HEK293T (cell line): ENCODE measurements around the gene SUPT16H.

Experiments used
- CTCF ChIA-PET: fragments of 350-600 bp; formaldehyde crosslinking; extraction: SDS; loops from one replicate; lab custom pipeline; 2021; ENCODE audit warnings: antibody characterized with exemption, inconsistent platforms; lab: Yijun Ruan, JAX
- POLR2A ChIA-PET: fragments of 350-600 bp; formaldehyde crosslinking; extraction: SDS; loops from one replicate; lab custom pipeline; 2020; ENCODE audit warnings: antibody characterized with exemption, inconsistent platforms; lab: Yijun Ruan, JAX
- DNase-seq: peaks from one replicate; pipeline ENCODE4 v3.0.0; 2012; ENCODE audit warnings: mixed read lengths; ENCODE audit errors: extremely low spot score
- ARNT ChIP-seq: fragments of 450-650 bp; IDR thresholded peaks from 2 replicates; pipeline ENCODE4 v1.6.1; 2017; ENCODE audit warnings: mild to moderate bottlenecking
- CTBP1 ChIP-seq: fragments of 450-650 bp; IDR thresholded peaks from 2 replicates; pipeline ENCODE4 v1.6.1; 2016; ENCODE audit warnings: borderline replicate concordance
- L3MBTL2 ChIP-seq: fragments of 450-650 bp; conservative IDR thresholded peaks from 2 replicates; pipeline ENCODE4 v1.6.1; 2016; ENCODE audit warnings: mild to moderate bottlenecking
- TF ChIP-seq, protein P1 (sequence below): fragments of 450-650 bp; IDR thresholded peaks from 2 replicates; pipeline ENCODE4 v1.6.1; 2016

The SUPT16H gene

GRCh38 chr14:21302013-21302835 is 81.6 kb downstream of the SUPT16H start:
- TF ChIP-seq L3MBTL2 (no peak), ARNT (no peak), CTBP1 (no peak)
- TF ChIP-seq, protein P1, sequence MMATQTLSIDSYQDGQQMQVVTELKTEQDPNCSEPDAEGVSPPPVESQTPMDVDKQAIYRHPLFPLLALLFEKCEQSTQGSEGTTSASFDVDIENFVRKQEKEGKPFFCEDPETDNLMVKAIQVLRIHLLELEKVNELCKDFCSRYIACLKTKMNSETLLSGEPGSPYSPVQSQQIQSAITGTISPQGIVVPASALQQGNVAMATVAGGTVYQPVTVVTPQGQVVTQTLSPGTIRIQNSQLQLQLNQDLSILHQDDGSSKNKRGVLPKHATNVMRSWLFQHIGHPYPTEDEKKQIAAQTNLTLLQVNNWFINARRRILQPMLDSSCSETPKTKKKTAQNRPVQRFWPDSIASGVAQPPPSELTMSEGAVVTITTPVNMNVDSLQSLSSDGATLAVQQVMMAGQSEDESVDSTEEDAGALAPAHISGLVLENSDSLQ, result no peak
- no peak for DNase-seq
- ChIA-PET POLR2A (no interaction called here), CTCF (no interaction called here)
